Esophagus squamous epithelium (tissue), 5 donors: ENCODE data around the gene AGBL1. TPM values are rescaled to one million over a fixed set of nuclear protein-coding genes. Genes with fewer than 3 reads are reported as not detected.

Source experiments
- DNase-seq: peaks from one replicate; lab custom pipeline; 2025; lab: John Stamatoyannopoulos, UW
- H3K27ac ChIP-seq, 4 donors: fragments of 200-600 bp; sonication (generic); one replicate each; pipeline ENCODE4 v1.5.1; 2016 to 2019; ENCODE audit warnings: mild to moderate bottlenecking in 1 of 4
- H3K27me3 ChIP-seq, 4 donors: fragments of 200-600 bp; sonication (generic); 1 replicate in 3 of 4; 2 replicates in 1 of 4; pipeline versions ENCODE4 v1.5.1 to v1.6.0; 2017 to 2021; ENCODE audit warnings: antibody characterized with exemption in 1 of 4
- H3K36me3 ChIP-seq, 3 donors: fragments of 200-600 bp; sonication (generic); one replicate each; pipeline ENCODE4 v1.5.1; 2016 to 2019
- H3K4me1 ChIP-seq, 3 donors: fragments of 200-600 bp; sonication (generic); one replicate each; pipeline ENCODE4 v1.5.1; 2017 to 2019
- H3K4me3 ChIP-seq, 4 donors: fragments of 200-600 bp; sonication (generic); 1 replicate in 3 of 4; 2 replicates in 1 of 4; pipeline ENCODE4 v1.5.1; 2016 to 2019; ENCODE audit warnings: mild to moderate bottlenecking in 2 of 4, moderate library complexity in 1 of 4
- H3K9me3 ChIP-seq, 3 donors: fragments of 200-600 bp; sonication (generic); one replicate each; pipeline ENCODE4 v1.5.1; 2016 to 2019
- POLR2A ChIP-seq, 4 donors: fragments of 450-650 bp; IDR thresholded peaks; one replicate each; pipeline ENCODE4 v1.6.1; 2017; ENCODE audit warnings: antibody characterized with exemption in 4 of 4, mild to moderate bottlenecking in 4 of 4, moderate library complexity in 3 of 4
- WGBS, 2 donors: methylation state at CpG; one replicate each; pipeline ENCODE4 v1.1.5; 2018; 5-methylcytosine and 5-hydroxymethylcytosine counted together
- intact Hi-C: fragments of 100-400 bp; cut with DNase I; formaldehyde crosslinking; loops from one replicate; pipeline ENCODE4 v1.15.0; 2022
- total RNA-seq, 4 donors: library from RNA; depleted of rRNA; stranded (reverse); fragments of >200 nt; gene quantifications; one replicate each; pipeline ENCODE4 v1.1.0, GENCODE V29; 2016
- TF ChIP-seq, protein P1 (sequence below), 6 experiments: fragments of 450-650 bp in 4 of 6; fragments of 200-600 bp in 2 of 6; sonication (generic) in 2 of 6; IDR thresholded peaks; one replicate each; pipeline ENCODE4 v1.5.1; 2016 to 2019; ENCODE audit warnings: antibody characterized with exemption in 6 of 6, mild to moderate bottlenecking in 4 of 6, moderate library complexity in 4 of 6
- donor health status: DM: yes; HTN: yes; CAD: no.

The AGBL1 gene
- total RNA-seq, 4 donors from 2014 or later, result 0.11 to 0.21 (median 0.19) TPM; not detected in 1

DNA sequence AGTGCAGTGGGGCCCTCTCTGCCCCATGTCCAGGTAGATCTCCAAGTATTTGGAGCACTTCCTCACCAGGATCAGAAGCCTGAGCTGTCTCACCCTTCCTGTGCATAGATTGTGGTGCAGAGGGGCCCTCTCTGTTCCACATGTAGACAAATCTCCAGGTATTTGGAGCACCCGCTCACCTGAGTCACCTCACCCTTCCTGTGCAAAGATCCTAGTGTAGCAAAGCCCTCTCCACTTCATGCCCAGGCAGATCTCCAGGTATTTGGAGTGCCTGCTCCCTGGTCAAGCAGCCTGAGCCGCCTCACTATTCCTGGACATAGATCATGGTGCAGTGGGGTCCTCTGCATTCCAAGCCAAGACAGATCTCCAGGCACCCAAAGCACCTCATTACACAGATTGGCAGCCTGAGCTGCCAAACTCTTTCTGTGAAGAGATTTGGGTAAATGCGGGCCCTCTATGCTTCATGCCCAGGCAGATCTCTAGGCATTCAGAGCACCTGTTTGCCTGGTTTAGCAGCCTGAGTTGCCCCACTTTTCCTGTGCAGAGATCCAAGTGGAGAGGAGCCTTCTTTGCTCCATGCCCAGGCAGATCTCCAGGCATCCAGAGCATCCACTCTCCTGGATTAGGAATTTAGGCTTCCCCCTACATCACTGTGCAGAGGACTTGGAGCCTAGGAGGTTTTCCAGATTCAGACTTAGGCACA, 249.8 kb downstream of the AGBL1 start:
- peaks cover 0 to 21% (median 0%) of the 10 kb centered on the region in 3 donors for H3K9me3 ChIP-seq
- TF ChIP-seq, protein P1, sequence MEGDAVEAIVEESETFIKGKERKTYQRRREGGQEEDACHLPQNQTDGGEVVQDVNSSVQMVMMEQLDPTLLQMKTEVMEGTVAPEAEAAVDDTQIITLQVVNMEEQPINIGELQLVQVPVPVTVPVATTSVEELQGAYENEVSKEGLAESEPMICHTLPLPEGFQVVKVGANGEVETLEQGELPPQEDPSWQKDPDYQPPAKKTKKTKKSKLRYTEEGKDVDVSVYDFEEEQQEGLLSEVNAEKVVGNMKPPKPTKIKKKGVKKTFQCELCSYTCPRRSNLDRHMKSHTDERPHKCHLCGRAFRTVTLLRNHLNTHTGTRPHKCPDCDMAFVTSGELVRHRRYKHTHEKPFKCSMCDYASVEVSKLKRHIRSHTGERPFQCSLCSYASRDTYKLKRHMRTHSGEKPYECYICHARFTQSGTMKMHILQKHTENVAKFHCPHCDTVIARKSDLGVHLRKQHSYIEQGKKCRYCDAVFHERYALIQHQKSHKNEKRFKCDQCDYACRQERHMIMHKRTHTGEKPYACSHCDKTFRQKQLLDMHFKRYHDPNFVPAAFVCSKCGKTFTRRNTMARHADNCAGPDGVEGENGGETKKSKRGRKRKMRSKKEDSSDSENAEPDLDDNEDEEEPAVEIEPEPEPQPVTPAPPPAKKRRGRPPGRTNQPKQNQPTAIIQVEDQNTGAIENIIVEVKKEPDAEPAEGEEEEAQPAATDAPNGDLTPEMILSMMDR (IDR thresholded peaks at IDR 0.05), result no peak
- no peak for TF ChIP-seq POLR2A (IDR thresholded peaks at IDR 0.05)
- H3K27me3 ChIP-seq, result no peaks in the 10 kb centered on the region
- H3K27ac ChIP-seq, result peak overlapping the region; percentile 36 to 71 (median 47)
- no peaks in the 10 kb centered on the region for H3K36me3 ChIP-seq
- H3K4me1 ChIP-seq, result peaks cover 0 to 40% (median 10%) of the 10 kb centered on the region in 3 donors
- intact Hi-C loops, result loop anchor here (10.0 kb wide), 1 partner anchor 55 kb away; no protein-coding TSS in a partner anchor
- H3K4me3 ChIP-seq, result no peak overlapping the region
- no peak for DNase-seq
- 48% methylated on average over 2 of the region's 3 CpGs; no CpG with 5 or more reads in 1 of the 2 donors for whole genome bisulfite sequencing, 2 donors

DNA sequence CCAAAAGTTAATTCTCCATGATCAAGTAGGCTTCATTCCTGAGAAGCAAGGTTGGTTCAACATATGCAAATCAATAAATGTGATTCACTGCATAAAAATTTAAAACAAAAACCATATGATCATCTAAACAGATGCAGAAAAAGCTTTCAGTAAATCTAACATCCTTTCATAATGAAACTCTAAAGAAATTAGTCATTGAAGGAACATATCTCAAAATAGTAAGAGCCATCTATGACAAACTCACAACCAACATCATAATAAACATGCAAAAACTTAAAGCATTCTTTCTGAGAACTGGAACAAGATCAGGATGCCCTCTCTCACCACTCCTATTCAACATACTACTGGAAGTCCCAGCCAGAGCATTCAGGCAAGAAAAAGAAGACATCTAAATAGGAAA, 254.1 kb downstream of the AGBL1 start:
- TF ChIP-seq POLR2A (IDR thresholded peaks at IDR 0.05), result no peak
- TF ChIP-seq, protein P1 (IDR thresholded peaks at IDR 0.05), result no peak

DNA sequence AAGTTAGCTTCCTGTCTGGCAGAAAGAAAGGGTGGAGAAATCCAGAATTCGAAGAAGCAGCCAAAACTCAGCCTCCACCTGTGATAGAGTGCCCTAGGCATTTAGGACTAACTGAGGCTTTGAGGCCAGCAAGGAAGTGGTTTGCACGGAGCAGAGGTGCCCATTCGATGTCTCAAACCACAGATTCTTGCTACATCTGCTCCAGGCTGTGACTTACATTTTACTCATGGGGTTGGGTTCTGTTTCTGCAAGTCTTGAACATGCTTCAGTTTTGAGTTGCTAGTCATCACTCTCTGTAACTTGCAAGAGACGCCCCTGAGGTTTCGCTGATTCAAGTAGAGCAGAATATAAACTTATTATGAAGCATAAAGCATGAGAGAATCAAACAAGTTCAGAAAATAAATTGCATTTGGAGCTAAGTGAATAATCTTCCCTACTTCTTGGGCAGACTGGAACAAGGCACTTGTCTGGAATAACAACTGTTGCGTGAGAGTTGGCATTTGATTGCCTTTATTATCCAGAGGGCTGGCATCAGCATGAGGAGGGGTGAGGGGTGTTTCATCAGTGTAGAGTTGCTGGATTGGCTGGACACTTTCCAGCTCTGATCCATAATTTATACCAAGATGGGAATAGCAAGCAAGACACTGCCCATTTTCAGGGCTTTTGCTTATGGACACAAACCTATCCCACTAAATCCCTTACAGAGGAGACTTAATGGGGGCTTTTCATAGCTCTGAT, 256.5 kb downstream of the AGBL1 start:
- Histone ChIP-seq H3K27me3 (no peaks in the 10 kb centered on the region), H3K4me3 (no peak overlapping the region), H3K9me3 (no peaks in the 10 kb centered on the region), H3K36me3 (no peaks in the 10 kb centered on the region), H3K27ac (peak overlapping the region; percentile 74 to 88 (median 84)), H3K4me1 (peaks cover 3 to 52% (median 6%) of the 10 kb centered on the region in 3 donors)
- intact Hi-C loops, result no loop called here
- no peak for DNase-seq
- no peak for TF ChIP-seq POLR2A (IDR thresholded peaks at IDR 0.05)
- TF ChIP-seq, protein P1 (IDR thresholded peaks at IDR 0.05), result no peak
- 32 to 39% methylated on average over 6 of the region's 6 CpGs for WGBS, 2 donors

More for the DNA sequence above, 254.1 kb downstream of the AGBL1 start:
- DNase-seq, result no peak
- peak overlapping the region in 3 of 4 donors; percentile 33 to 88 (median 53) for H3K27ac ChIP-seq
- peaks cover 0 to 14% (median 0%) of the 10 kb centered on the region in 3 donors for H3K9me3 ChIP-seq
- no peaks in the 10 kb centered on the region for H3K36me3 ChIP-seq
- no peak overlapping the region for H3K4me3 ChIP-seq
- H3K4me1 ChIP-seq, result peaks cover 6 to 61% (median 12%) of the 10 kb centered on the region in 3 donors
- no peaks in the 10 kb centered on the region for H3K27me3 ChIP-seq
- intact Hi-C loops, result no loop called here

DNA sequence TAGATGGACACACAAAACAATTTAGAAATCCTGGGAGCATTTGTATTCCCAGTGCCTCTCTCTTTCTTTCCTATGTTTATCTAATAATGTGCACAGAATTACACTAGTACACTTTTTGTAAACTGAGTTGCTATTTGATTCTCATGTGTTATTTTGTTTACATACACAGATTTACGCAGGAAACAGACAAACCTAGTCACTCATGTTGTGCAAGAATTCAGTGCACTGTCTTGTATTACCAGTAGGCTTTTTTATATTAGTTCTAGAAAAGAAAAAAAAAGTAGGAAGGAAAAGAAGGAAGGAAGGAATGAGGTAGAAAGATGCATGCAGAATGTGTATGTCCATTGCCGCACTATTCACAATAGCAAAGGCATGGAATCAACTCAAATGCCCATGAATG, 257.4 kb downstream of the AGBL1 start:
- 72 to 73% methylated on average over 2 of the region's 2 CpGs for WGBS, 2 donors
- Histone ChIP-seq H3K27me3 (no peaks in the 10 kb centered on the region), H3K9me3 (no peaks in the 10 kb centered on the region), H3K4me1 (peaks cover 3 to 52% (median 6%) of the 10 kb centered on the region in 3 donors), H3K4me3 (no peak overlapping the region), H3K27ac (peak overlapping the region; percentile 74 to 88 (median 84)), H3K36me3 (no peaks in the 10 kb centered on the region)
- DNase-seq, result no peak
- intact Hi-C loops, result no loop called here
- TF ChIP-seq, protein P1 (IDR thresholded peaks at IDR 0.05), result peak in 1 of 6 experiments; percentile 39
- TF ChIP-seq POLR2A (IDR thresholded peaks at IDR 0.05), result no peak

DNA sequence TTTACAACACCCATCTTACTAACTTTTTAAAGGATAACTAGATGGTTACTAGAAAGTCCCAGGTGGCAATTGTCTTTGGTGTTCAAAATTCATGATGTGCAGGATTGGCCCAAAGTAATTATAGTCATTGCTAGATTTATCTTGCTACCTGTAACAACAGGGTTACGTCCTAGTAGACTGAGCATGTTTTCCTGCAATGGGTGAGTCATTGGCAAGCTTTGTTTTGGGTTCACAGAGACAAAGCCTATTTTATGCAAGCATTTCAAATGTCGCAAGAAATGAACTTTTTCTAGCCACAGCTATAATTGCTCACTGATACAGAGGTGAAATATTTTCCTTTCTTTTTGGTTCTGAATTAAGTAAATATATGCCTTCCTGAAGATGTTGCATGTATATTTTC, 267.6 kb downstream of the AGBL1 start:
- peaks cover 0 to 18% (median 6%) of the 10 kb centered on the region in 3 donors for H3K4me1 ChIP-seq
- peak overlapping the region in 1 of 4 donors; percentile 39 for H3K27ac ChIP-seq
- no peak overlapping the region for H3K4me3 ChIP-seq
- no peaks in the 10 kb centered on the region for H3K36me3 ChIP-seq
- H3K27me3 ChIP-seq, result no peaks in the 10 kb centered on the region
- no peak for DNase-seq
- WGBS, 2 donors, result 30 to 47% methylated on average over 2 of the region's 2 CpGs
- intact Hi-C loops, result no loop called here
- H3K9me3 ChIP-seq, result no peaks in the 10 kb centered on the region
- TF ChIP-seq POLR2A (IDR thresholded peaks at IDR 0.05), result no peak
- TF ChIP-seq, protein P1 (IDR thresholded peaks at IDR 0.05), result no peak
